ENCODE results near the gene HK3.

- TF ChIP-seq, protein P1, sequence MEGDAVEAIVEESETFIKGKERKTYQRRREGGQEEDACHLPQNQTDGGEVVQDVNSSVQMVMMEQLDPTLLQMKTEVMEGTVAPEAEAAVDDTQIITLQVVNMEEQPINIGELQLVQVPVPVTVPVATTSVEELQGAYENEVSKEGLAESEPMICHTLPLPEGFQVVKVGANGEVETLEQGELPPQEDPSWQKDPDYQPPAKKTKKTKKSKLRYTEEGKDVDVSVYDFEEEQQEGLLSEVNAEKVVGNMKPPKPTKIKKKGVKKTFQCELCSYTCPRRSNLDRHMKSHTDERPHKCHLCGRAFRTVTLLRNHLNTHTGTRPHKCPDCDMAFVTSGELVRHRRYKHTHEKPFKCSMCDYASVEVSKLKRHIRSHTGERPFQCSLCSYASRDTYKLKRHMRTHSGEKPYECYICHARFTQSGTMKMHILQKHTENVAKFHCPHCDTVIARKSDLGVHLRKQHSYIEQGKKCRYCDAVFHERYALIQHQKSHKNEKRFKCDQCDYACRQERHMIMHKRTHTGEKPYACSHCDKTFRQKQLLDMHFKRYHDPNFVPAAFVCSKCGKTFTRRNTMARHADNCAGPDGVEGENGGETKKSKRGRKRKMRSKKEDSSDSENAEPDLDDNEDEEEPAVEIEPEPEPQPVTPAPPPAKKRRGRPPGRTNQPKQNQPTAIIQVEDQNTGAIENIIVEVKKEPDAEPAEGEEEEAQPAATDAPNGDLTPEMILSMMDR (IDR thresholded peaks at IDR 0.05; ENCODE audit: low read length): no peak
- no peak for TF ChIP-seq EZH2 (IDR thresholded peaks at IDR 0.05; ENCODE audit: borderline replicate concordance, low read length)
Observed at GRCh38 chr5:176883700-176884570, 15.2 kb downstream of the HK3 start.

Measured in OCI-LY1 (cell line).